GM10266 (cell line): Measurements from ENCODE around the gene ADCY1.
"Not testable (repeated sequence)": the region's sequence is repeated elsewhere in the genome, so short reads cannot be mapped to it uniquely, and the experiment has no call there.

Experiments used
- DNase-seq: peaks from one replicate; pipeline ENCODE4 v3.0.0; 2012; ENCODE audit errors: extremely low spot score
- TF ChIP-seq, protein P1 (sequence below): IDR thresholded peaks from 2 replicates; pipeline ENCODE4 v1.5.1; 2012; ENCODE audit warnings: mild to moderate bottlenecking, low read depth; ENCODE audit not compliant: control insufficient read depth, insufficient read depth; ENCODE audit errors: missing control alignments

The ADCY1 gene

GRCh38 chr7:45573661-45574415 is at the start of gene ADCY1:
Gene ADCY1, plus strand, starts transcription at chr7:45574368. Its CDS starts 176 bp downstream, at chr7:45574544.
- TF ChIP-seq, protein P1, sequence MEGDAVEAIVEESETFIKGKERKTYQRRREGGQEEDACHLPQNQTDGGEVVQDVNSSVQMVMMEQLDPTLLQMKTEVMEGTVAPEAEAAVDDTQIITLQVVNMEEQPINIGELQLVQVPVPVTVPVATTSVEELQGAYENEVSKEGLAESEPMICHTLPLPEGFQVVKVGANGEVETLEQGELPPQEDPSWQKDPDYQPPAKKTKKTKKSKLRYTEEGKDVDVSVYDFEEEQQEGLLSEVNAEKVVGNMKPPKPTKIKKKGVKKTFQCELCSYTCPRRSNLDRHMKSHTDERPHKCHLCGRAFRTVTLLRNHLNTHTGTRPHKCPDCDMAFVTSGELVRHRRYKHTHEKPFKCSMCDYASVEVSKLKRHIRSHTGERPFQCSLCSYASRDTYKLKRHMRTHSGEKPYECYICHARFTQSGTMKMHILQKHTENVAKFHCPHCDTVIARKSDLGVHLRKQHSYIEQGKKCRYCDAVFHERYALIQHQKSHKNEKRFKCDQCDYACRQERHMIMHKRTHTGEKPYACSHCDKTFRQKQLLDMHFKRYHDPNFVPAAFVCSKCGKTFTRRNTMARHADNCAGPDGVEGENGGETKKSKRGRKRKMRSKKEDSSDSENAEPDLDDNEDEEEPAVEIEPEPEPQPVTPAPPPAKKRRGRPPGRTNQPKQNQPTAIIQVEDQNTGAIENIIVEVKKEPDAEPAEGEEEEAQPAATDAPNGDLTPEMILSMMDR, result no peak
- DNase-seq, result peak; percentile 80

DNA sequence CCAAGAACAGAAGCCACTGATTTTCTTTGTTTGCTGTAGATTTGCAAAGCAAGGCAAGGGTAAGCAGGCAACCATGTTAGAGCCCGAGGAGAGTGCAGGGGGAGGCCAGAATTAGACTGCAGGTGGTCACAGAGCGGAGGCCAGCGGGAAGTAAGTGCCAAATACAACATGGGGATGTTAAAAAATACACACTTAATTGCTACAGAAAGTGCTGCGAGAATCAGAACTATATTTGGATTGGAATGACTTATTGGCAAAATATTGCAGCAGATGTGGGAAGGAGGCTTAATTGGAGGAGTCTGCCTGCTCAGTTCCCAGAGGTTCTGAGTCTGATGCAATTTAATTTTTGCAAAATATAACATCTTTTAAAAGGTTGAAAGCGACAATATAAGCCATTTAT is 49.7 kb upstream of the ADCY1 start:
- no peak for DNase-seq

DNA sequence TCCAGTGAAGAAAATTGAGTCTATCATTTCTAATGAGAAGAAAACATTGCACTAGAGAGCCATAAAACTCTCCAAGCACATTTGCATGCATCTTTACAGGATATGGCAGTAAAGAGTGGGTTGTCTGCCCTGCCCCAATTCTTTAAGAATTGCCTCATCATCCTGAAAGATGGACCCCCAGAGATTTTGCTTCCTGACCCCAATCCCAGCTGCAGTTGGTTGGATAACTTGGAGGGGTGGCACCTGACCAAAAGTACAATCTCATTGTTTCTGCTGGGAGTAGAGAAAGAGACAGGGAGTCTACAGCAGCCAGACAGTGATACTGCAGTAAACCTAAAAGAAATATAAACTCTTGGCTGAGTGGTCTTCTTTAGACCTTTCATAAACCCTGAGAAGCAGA is 49.1 kb upstream of the ADCY1 start:
- TF ChIP-seq, protein P1, result no peak
- no peak for DNase-seq

More for the DNA sequence above, 49.7 kb upstream of the ADCY1 start:
- TF ChIP-seq, protein P1, result no peak

- TF ChIP-seq, protein P1, result no peak
- DNase-seq, result no peak
These were observed 30.7 kb upstream of the ADCY1 start for GRCh38 chr7:45543473-45543872.

DNA sequence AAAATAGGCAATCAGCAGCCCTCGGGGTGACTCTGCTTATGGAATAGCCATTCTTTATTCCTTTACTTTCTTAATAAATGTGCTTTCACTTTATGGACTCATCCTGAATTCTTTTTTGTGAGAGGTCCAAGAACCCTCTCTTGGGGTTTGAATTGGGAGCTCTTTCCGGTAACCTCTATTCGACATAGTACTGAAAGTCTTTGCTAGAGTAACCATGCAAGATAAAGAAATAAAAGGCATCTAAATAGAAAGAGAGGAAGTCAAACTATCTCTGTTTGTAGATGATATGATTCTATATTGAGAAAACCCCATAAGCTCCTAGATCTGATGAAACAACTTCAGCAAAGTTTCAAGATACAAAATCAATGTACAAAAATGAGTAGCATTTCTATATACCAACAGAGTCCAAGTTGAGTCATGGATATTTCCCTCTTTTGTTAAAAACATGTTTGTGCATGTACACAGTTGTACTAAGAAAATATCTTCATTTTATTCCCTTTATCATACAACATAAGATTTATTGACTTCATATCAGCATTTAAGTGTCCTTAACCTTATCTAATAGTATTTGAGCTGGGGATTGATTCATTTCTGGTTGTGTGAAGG is 29.0 kb upstream of the ADCY1 start:
- not testable (repeated sequence) for DNase-seq

DNA sequence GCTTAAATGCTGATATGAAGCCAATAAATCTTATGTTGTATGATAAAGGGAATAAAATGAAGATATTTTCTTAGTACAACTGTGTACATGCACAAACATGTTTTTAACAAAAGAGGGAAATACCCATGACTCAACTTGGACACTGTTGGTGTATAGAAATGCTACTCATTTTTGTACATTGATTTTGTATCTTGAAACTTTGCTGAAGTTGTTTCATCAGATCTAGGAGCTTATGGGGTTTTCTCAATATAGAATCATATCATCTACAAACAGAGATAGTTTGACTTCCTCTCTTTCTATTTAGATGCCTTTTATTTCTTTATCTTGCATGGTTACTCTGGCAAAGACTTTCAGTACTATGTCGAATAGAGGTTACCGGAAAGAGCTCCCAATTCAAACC is 25.3 kb upstream of the ADCY1 start:
- not testable (repeated sequence) for DNase-seq

- no peak for DNase-seq
- TF ChIP-seq, protein P1, result no peak
These were observed 10.8 kb upstream of the ADCY1 start for GRCh38 chr7:45563401-45563800.

DNA sequence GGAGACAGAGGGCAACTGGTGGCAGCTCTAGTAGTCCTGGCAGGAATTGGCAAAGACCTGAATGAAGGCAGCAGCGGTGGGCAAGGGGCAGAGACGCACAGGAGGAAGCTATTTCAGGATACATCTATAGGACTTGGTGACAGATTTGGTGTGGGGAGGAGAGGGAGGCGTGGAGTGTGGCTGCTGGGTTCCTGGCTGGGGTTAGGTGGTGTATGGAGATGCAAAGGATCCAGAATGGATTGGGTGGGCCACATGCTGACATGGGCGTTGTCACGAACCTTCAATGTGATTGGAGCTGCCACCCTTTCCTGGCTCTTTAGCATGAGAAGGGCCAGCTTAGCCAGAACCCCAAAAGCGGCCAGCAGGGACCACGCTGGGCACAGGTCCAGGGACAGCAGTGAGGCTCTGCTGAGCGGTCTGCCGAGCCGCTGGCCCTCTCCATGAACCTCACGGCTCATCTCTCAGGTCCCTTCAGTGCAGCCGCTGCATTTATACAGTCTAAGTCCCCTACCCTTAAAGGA is 10.2 kb upstream of the ADCY1 start:
- TF ChIP-seq, protein P1, result no peak
- DNase-seq, result no peak
